D721Med (cell line): Measurements from ENCODE around the gene SMURF2.

Experiments
- DNase-seq: peaks from one replicate; pipeline ENCODE4 v3.0.0; 2011; ENCODE audit warnings: low spot score; ENCODE audit not compliant: insufficient read length
- FAIRE-seq: peaks from 2 replicates; lab custom pipeline; 2011; peaks lifted over from hg19 to GRCh38; lab: Jason Lieb, UNC
- CTCF ChIP-seq: IDR thresholded peaks from 2 replicates; pipeline ENCODE4 v1.5.1; 2012; ENCODE audit warnings: mild to moderate bottlenecking, control low read depth; ENCODE audit not compliant: insufficient read depth; ENCODE audit errors: missing control alignments

SMURF2 gene

GRCh38 chr17:64599827-64600226 lies 62.3 kb downstream of the SMURF2 start:
- no peak for FAIRE-seq
- no peak for DNase-seq
- no peak for TF ChIP-seq CTCF

- no peak for FAIRE-seq
- DNase-seq = no peak
- TF ChIP-seq CTCF = no peak
These were observed 62.9 kb downstream of the SMURF2 start for GRCh38 chr17:64599187-64599676.

- FAIRE-seq (no peak), DNase-seq (no peak)
These were observed 63.4 kb downstream of the SMURF2 start for GRCh38 chr17:64598672-64599071.

GRCh38 chr17:64596988-64597387 lies 65.1 kb downstream of the SMURF2 start:
- FAIRE-seq (no peak), DNase-seq (no peak)
- no peak for TF ChIP-seq CTCF

More at GRCh38 chr17:64598672-64599071, 63.4 kb downstream of the SMURF2 start:
- TF ChIP-seq CTCF = no peak

GRCh38 chr17:64596439-64596838 lies 65.7 kb downstream of the SMURF2 start:
- TF ChIP-seq CTCF = no peak
- no peak for DNase-seq
- FAIRE-seq = no peak

GRCh38 chr17:64591944-64592343 lies 70.2 kb downstream of the SMURF2 start:
- no peak for DNase-seq
- TF ChIP-seq CTCF = no peak
- no peak for FAIRE-seq

- DNase-seq (no peak), FAIRE-seq (no peak)
- no peak for TF ChIP-seq CTCF
These were observed 77.0 kb downstream of the SMURF2 start for GRCh38 chr17:64585146-64585545.
